NT2/D1 (cell line): ENCODE results near the gene GIPC1.
"Not testable (repeated sequence)": the region's sequence is repeated elsewhere in the genome, so short reads cannot be mapped to it uniquely, and the experiment has no call there.

Experiments used
- DNase-seq: peaks from one replicate; pipeline ENCODE4 v3.0.0-alpha.2; 2011; ENCODE audit warnings: low read depth, low spot score
- H3K27me3 ChIP-seq: 2 replicates; pipeline ENCODE4 v1.6.0; 2011; ENCODE audit warnings: mild to moderate bottlenecking; ENCODE audit not compliant: insufficient read length, insufficient read depth
- H3K36me3 ChIP-seq: 2 replicates; pipeline ENCODE4 v1.6.1; 2011; ENCODE audit warnings: mild to moderate bottlenecking, low read length, mixed read lengths; ENCODE audit not compliant: insufficient read depth, insufficient read length
- H3K4me1 ChIP-seq: 2 replicates; pipeline ENCODE4 v1.5.1; 2011; ENCODE audit not compliant: insufficient read depth, insufficient read length
- H3K4me3 ChIP-seq: 2 replicates; pipeline ENCODE4 v1.5.1; 2011; ENCODE audit warnings: low read depth; ENCODE audit not compliant: insufficient read length
- H3K9ac ChIP-seq: 2 replicates; pipeline ENCODE4 v1.6.0; 2011; ENCODE audit warnings: low read depth; ENCODE audit not compliant: insufficient read length
- H3K9me3 ChIP-seq: 2 replicates; pipeline ENCODE4 v1.5.1; 2011; ENCODE audit warnings: mild to moderate bottlenecking, low read length; ENCODE audit not compliant: insufficient read depth
- SUZ12 ChIP-seq: IDR thresholded peaks from 2 replicates; pipeline ENCODE4 v1.6.1; 2011; ENCODE audit not compliant: insufficient read length, insufficient read depth; ENCODE audit errors: extremely low read depth
- YY1 ChIP-seq: IDR thresholded peaks from 2 replicates; pipeline ENCODE4 v1.6.1; 2011; ENCODE audit not compliant: insufficient read length, insufficient read depth
- ZNF274 ChIP-seq: IDR thresholded peaks from 2 replicates; pipeline ENCODE4 v1.6.1; 2011; ENCODE audit warnings: mild to moderate bottlenecking, low read depth, low read length

GIPC1 gene

DNA sequence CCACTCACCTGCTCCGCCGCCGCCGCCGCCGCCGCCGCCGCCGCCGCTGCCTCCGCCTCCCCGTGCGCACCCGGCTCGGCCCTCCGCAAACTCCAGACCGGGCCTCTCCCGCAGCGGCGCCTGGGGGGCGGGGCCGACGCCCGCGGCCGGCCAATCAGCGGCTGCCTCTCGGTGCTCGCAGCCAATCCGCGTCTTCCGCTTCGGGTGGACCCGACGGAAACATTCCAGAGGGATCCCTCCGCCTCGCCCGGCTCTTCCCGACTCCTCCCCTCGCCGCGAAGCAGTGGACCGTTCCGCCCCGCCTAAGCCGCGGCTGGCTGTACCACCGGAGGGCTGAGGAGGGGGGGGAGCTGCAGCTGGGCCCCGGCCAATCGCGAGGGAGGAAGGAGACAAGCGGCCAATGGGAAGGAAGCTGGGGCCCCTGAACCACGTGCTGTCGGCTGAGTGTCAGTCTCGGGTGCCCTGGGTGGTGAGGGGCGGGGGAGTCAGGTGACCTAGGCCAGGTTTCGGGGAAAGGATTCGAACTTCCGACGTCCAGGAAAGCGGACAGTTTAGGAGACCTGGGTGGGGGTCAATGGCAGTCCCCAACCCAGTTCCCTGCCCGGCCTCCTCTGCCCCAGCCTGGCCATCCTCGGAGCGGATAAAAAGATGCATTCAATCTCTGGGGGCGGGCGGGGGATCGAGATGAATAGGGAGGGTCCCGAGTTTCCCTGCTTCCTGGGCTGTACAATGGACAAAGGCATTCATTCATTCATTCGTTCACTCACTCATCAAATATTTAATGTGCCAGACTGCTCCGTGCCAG is at the start of gene GIPC1:
GIPC1 (minus strand) TSS at position 99 of the 805 bp plus-strand sequence. CDS start 13,151 bp downstream, outside the sequence.
- Histone ChIP-seq H3K36me3 (peaks cover 25% of the 10 kb centered on the region), H3K9ac (peak within 1 kb of the TSS; percentile 81), H3K9me3 (no peaks in the 10 kb centered on the region), H3K4me1 (peaks cover 17% of the 10 kb centered on the region), H3K4me3 (peak within 1 kb of the TSS; percentile 57), H3K27me3 (no peaks in the 10 kb centered on the region)
- DNase-seq, result peak; percentile 99
- TF ChIP-seq YY1 (no peak), SUZ12 (no peak), ZNF274 (no peak)

- TF ChIP-seq YY1 (no peak), ZNF274 (no peak), SUZ12 (no peak)
- no peak for DNase-seq
- H3K27me3 ChIP-seq, result no peaks in the 10 kb centered on the region
- H3K4me1 ChIP-seq, result peaks cover 14% of the 10 kb centered on the region
- peaks cover 37% of the 10 kb centered on the region for H3K36me3 ChIP-seq
- no peak overlapping the region for H3K4me3 ChIP-seq
- H3K9me3 ChIP-seq, result no peaks in the 10 kb centered on the region
- H3K9ac ChIP-seq, result peak overlapping the region; percentile 44
Observed at GRCh38 chr19:14545716-14546082, 49.8 kb upstream of the GIPC1 start.

DNA sequence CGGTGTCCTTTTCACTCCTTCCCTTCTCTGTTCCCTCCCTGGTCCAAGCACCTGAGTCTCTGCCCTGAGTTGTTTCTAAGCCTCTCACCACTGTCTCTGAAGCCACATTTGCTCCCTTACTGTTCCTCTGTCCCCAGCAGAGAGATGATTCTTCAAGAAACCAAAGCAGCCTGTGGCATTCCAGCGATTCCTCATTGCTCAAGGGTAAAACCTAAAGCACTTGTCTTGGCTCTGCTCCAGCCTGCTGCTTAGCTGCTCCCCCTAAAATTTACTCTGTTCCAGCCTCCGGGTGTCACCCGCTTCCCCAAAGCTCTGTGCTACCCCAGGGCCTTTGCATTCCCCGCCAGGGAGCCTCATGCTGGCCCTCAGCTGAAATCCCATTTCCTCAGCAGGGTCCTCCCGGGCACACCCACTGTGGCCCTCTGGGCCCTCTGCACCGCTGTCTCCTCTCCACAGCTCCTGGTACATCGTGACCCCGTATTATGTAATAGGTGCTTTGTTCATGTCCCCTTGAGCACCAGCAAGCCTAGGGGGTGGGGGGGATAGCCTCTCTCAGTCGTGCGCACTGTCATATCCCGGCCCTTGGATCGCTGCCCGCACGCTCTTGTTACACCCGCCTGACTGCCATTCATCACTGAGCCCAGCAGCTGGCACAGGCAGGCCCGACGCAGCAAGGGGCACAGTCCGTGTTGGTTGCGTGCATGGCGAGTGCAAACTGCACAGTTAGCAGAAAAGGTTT is 49.2 kb upstream of the GIPC1 start:
- no peak for TF ChIP-seq YY1
- peaks cover 11% of the 10 kb centered on the region for H3K4me1 ChIP-seq
- H3K36me3 ChIP-seq, result peaks cover 34% of the 10 kb centered on the region
- no peak overlapping the region for H3K9ac ChIP-seq
- H3K9me3 ChIP-seq, result no peaks in the 10 kb centered on the region
- H3K4me3 ChIP-seq, result no peak overlapping the region
- no peaks in the 10 kb centered on the region for H3K27me3 ChIP-seq
- no peak for DNase-seq

GRCh38 chr19:14544047-14544446 is 48.1 kb upstream of the GIPC1 start:
- Histone ChIP-seq H3K9ac (no peak overlapping the region), H3K9me3 (no peaks in the 10 kb centered on the region), H3K4me1 (peaks cover 9% of the 10 kb centered on the region), H3K4me3 (no peak overlapping the region), H3K27me3 (no peaks in the 10 kb centered on the region), H3K36me3 (peaks cover 27% of the 10 kb centered on the region)
- TF ChIP-seq ZNF274 (no peak), SUZ12 (no peak), YY1 (no peak)
- DNase-seq, result no peak

GRCh38 chr19:14542711-14543328 is 46.9 kb upstream of the GIPC1 start:
- no peak for DNase-seq
- H3K9ac ChIP-seq, result peak overlapping the region; percentile 15
- TF ChIP-seq ZNF274 (no peak), SUZ12 (no peak), YY1 (no peak)
- peaks cover 20% of the 10 kb centered on the region for H3K36me3 ChIP-seq
- H3K9me3 ChIP-seq, result no peaks in the 10 kb centered on the region
- H3K4me3 ChIP-seq, result no peak overlapping the region
- H3K27me3 ChIP-seq, result no peaks in the 10 kb centered on the region
- peaks cover 12% of the 10 kb centered on the region for H3K4me1 ChIP-seq

- not testable (repeated sequence) for H3K9me3 ChIP-seq, H3K9ac ChIP-seq, H3K4me3 ChIP-seq, DNase-seq, H3K27me3 ChIP-seq
- H3K36me3 ChIP-seq, result peaks cover 20% of the 10 kb centered on the region
- peaks cover 12% of the 10 kb centered on the region for H3K4me1 ChIP-seq
Observed at GRCh38 chr19:14541979-14542378, 46.1 kb upstream of the GIPC1 start.
